Trophoblast cell (in vitro differentiated cells and primary cell): ENCODE data around the gene HOXA7.

ENCODE experiments used
- DNase-seq, 2 donors: peaks; one replicate each; pipeline ENCODE4 v3.0.0-alpha.2; 2016
- H2AFZ ChIP-seq: 2 replicates; pipeline ENCODE4 v1.6.1; 2013; ENCODE audit warnings: low read length, moderate library complexity, mild to moderate bottlenecking; ENCODE audit not compliant: insufficient read depth, poor library complexity
- H2AK5ac ChIP-seq: 2 replicates; pipeline ENCODE4 v1.6.1; 2013; ENCODE audit warnings: mild to moderate bottlenecking, low read length
- H2BK120ac ChIP-seq: 2 replicates; pipeline ENCODE4 v1.6.1; 2013; ENCODE audit warnings: low read length, mild to moderate bottlenecking, moderate library complexity; ENCODE audit not compliant: insufficient read depth, poor library complexity
- H2BK12ac ChIP-seq: 2 replicates; pipeline ENCODE4 v1.6.1; 2013; ENCODE audit warnings: mild to moderate bottlenecking, low read length, moderate library complexity
- H2BK5ac ChIP-seq: 2 replicates; pipeline ENCODE4 v1.6.1; 2013; ENCODE audit warnings: low read length, low read depth, moderate library complexity, mild to moderate bottlenecking; ENCODE audit not compliant: poor library complexity
- H3K14ac ChIP-seq: 2 replicates; pipeline ENCODE4 v1.6.1; 2013; ENCODE audit warnings: mild to moderate bottlenecking, low read length
- H3K18ac ChIP-seq: 2 replicates; pipeline ENCODE4 v1.6.1; 2013; ENCODE audit warnings: mild to moderate bottlenecking, low read length
- H3K23ac ChIP-seq: 2 replicates; pipeline ENCODE4 v1.6.1; 2013; ENCODE audit warnings: low read length
- H3K27ac ChIP-seq: 2 replicates; pipeline ENCODE4 v1.5.1; 2013; ENCODE audit warnings: low read depth, mild to moderate bottlenecking, inconsistent platforms, low read length, moderate library complexity
- H3K27me3 ChIP-seq: 2 replicates; pipeline ENCODE4 v1.6.1; 2013; ENCODE audit warnings: inconsistent platforms, mild to moderate bottlenecking, low read length, moderate library complexity; ENCODE audit not compliant: insufficient read depth
- H3K36me3 ChIP-seq, 2 experiments: 1 replicate in 1 of 2; 2 replicates in 1 of 2; pipeline ENCODE4 v1.6.1; 2013; ENCODE audit warnings: low read length in 2 of 2, mild to moderate bottlenecking in 2 of 2, moderate library complexity in 1 of 2; ENCODE audit not compliant: insufficient read depth in 2 of 2, control insufficient read depth in 1 of 2
- H3K4ac ChIP-seq: 2 replicates; pipeline ENCODE4 v1.6.1; 2013; ENCODE audit warnings: low read depth, mild to moderate bottlenecking, low read length, moderate library complexity
- H3K4me1 ChIP-seq, 2 experiments: 1 replicate in 1 of 2; 2 replicates in 1 of 2; pipeline ENCODE4 v1.6.1; 2013; ENCODE audit warnings: low read length in 2 of 2, mild to moderate bottlenecking in 2 of 2, moderate library complexity in 1 of 2; ENCODE audit not compliant: insufficient read depth in 2 of 2, control insufficient read depth in 1 of 2
- H3K4me2 ChIP-seq: 2 replicates; pipeline ENCODE4 v1.6.1; 2013; ENCODE audit warnings: inconsistent platforms, mild to moderate bottlenecking, low read length, moderate library complexity
- H3K4me3 ChIP-seq: 2 replicates; pipeline ENCODE4 v1.5.1; 2013; ENCODE audit warnings: mild to moderate bottlenecking, low read depth, low read length, inconsistent platforms
- H3K79me1 ChIP-seq: one replicate; pipeline ENCODE4 v1.6.1; 2013; ENCODE audit warnings: low read length
- H3K79me2 ChIP-seq: 2 replicates; pipeline ENCODE4 v1.6.1; 2013; ENCODE audit warnings: low read length, mild to moderate bottlenecking; ENCODE audit not compliant: control insufficient read depth, insufficient read depth, poor library complexity
- H3K9ac ChIP-seq: 2 replicates; pipeline ENCODE4 v1.6.1; 2013; ENCODE audit warnings: mild to moderate bottlenecking, low read length
- H3K9me3 ChIP-seq: 2 replicates; pipeline ENCODE4 v1.6.1; 2013; ENCODE audit warnings: low read depth, mild to moderate bottlenecking, control low read depth, inconsistent platforms, low read length; ENCODE audit not compliant: insufficient read depth
- H4K12ac ChIP-seq: 2 replicates; pipeline ENCODE4 v1.6.1; 2013; ENCODE audit warnings: low read depth, mild to moderate bottlenecking, low read length, moderate library complexity
- H4K8ac ChIP-seq: 2 replicates; pipeline ENCODE4 v1.6.1; 2013; ENCODE audit warnings: low read depth, mild to moderate bottlenecking, low read length, moderate library complexity
- H4K91ac ChIP-seq: one replicate; pipeline ENCODE4 v1.6.1; 2013; ENCODE audit warnings: low read depth, mild to moderate bottlenecking, low read length, moderate library complexity
- WGBS: extraction: QIAGEN DNeasy Blood & Tissue Kit; methylation state at CpG from one replicate; pipeline ENCODE4 v1.1.7; 2013; ENCODE audit warnings: missing lambda C conversion rate; ENCODE audit not compliant: insufficient read length, insufficient coverage; ENCODE audit errors: extremely low coverage; 5-methylcytosine and 5-hydroxymethylcytosine counted together

The HOXA7 gene

DNA sequence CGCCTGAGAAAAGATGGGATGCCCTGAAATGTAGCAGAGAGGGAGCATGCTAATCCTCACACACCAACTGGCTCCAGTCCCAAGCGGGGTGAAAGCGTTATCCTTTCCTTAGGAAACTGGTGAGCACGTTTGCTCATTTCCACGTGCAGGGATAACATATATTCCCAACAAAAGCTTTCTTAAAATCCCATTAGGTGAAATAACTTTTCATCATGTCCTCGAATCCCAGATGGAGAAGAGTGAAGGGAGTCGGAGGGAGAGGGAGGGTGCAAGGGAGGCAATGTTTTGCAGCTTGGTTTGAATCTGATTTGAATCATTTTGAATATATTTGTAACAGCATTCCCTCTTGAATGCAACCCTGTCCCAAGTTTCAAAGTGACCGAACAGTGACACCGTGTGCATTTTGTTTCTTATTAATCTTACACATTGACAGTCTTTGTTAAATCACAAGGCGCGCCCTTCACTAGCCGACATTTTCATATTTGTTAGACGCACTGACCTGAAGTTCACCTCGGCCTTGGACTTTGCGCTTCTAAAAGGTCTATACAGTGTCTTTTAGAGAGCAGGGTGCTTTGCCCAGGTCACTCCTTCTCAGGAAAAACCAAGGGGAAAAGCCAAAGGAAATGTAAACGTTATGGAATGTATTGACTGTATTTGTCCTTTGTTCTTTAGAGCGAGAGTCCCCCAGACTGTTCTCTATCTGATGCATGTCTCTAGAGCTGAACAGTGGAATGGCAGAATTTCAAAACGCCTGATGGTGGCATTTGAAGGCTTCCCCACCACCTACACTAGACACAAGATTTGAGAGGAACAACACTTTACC is 22.9 kb downstream of the HOXA7 start:
- peaks cover 71% of the 10 kb centered on the region for H3K27me3 ChIP-seq
- no peak overlapping the region for H3K9ac ChIP-seq
- H3K18ac ChIP-seq, result no peak overlapping the region
- H3K4me3 ChIP-seq, result no peak overlapping the region
- no peak overlapping the region for H4K8ac ChIP-seq
- H3K79me2 ChIP-seq, result no peaks in the 10 kb centered on the region
- no peak overlapping the region for H3K4me2 ChIP-seq
- no CpG with 5 or more reads among the region's 18 CpGs for WGBS
- no peak overlapping the region for H2BK120ac ChIP-seq
- H3K14ac ChIP-seq, result no peak overlapping the region
- no peak overlapping the region for H3K27ac ChIP-seq
- no peak overlapping the region for H2BK5ac ChIP-seq
- H3K4ac ChIP-seq, result no peak overlapping the region
- no peak overlapping the region for H2BK12ac ChIP-seq
- H2AFZ ChIP-seq, result no peak overlapping the region
- H3K9me3 ChIP-seq, result peaks cover 14% of the 10 kb centered on the region
- no peak overlapping the region for H3K23ac ChIP-seq
- DNase-seq, result no peak
- no peak overlapping the region for H4K91ac ChIP-seq
- H3K79me1 ChIP-seq, result no peaks in the 10 kb centered on the region
- H3K36me3 ChIP-seq, result no peaks in the 10 kb centered on the region
- H4K12ac ChIP-seq, result no peak overlapping the region
- no peak overlapping the region for H2AK5ac ChIP-seq
- peaks cover 8 to 10% of the 10 kb centered on the region in 2 experiments for H3K4me1 ChIP-seq

DNA sequence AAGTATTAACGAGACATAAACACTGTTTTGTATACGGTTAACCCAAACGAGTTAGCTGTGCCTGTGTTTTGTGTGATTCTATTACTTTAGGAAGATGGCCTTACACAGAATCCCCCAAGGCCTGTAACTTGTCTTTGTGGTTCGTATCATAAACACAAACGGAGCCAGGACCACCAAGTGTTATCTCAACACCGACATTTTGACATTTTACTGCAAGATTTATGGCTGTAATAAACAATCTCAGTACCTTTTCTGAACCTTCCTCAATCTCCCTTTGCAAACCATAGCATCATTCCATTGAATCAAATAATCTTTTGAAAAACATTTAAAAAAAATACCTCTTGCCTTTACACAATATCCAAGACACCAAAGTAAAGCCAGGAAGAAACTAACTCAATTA is 23.5 kb downstream of the HOXA7 start:
- Histone ChIP-seq H2BK120ac (no peak overlapping the region), H3K18ac (no peak overlapping the region), H3K9me3 (peaks cover 14% of the 10 kb centered on the region), H3K14ac (no peak overlapping the region), H3K79me1 (no peaks in the 10 kb centered on the region), H3K4me2 (no peak overlapping the region), H2BK12ac (no peak overlapping the region), H3K27me3 (peaks cover 72% of the 10 kb centered on the region), H4K8ac (no peak overlapping the region), H3K36me3 (no peaks in the 10 kb centered on the region), H3K23ac (no peak overlapping the region), H2AK5ac (no peak overlapping the region), H3K4me3 (no peak overlapping the region), H3K79me2 (no peaks in the 10 kb centered on the region), H2BK5ac (no peak overlapping the region), H4K12ac (no peak overlapping the region), H3K9ac (no peak overlapping the region), H2AFZ (no peak overlapping the region), H3K27ac (no peak overlapping the region), H3K4ac (no peak overlapping the region), H3K4me1 (peaks cover 8 to 10% of the 10 kb centered on the region in 2 experiments), H4K91ac (no peak overlapping the region)
- WGBS, result no CpG with 5 or more reads among the region's 6 CpGs
- DNase-seq, result no peak

DNA sequence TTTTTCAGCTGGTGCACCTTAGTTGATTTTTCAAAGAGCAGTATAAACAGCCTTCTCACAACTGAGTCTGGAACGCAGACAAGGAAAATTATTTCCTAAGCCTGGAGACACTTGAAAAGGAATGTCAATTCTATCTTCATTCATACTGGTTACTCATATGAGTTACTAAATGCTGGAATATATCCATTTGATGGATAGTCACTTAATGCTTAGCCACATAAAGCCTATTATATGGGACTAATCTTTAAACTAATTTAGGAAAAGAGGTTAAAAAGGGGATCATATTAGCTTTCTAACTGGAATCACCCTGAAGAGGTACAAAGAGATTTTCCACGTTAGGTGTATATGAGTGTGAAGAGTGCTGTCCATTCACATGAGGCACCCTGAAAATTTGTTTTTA is 24.3 kb downstream of the HOXA7 start:
- Histone ChIP-seq H3K79me1 (no peaks in the 10 kb centered on the region), H2AFZ (no peak overlapping the region), H3K9me3 (peaks cover 14% of the 10 kb centered on the region), H3K4ac (no peak overlapping the region), H3K4me1 (peaks cover 8 to 10% of the 10 kb centered on the region in 2 experiments), H2BK12ac (no peak overlapping the region), H3K14ac (no peak overlapping the region), H4K91ac (no peak overlapping the region), H3K18ac (no peak overlapping the region), H3K9ac (no peak overlapping the region), H4K8ac (no peak overlapping the region), H4K12ac (no peak overlapping the region), H2BK120ac (no peak overlapping the region), H3K4me3 (no peak overlapping the region), H3K79me2 (no peaks in the 10 kb centered on the region), H2BK5ac (no peak overlapping the region), H2AK5ac (no peak overlapping the region), H3K27ac (no peak overlapping the region), H3K27me3 (peaks cover 71% of the 10 kb centered on the region), H3K23ac (no peak overlapping the region), H3K4me2 (no peak overlapping the region), H3K36me3 (no peaks in the 10 kb centered on the region)
- no peak for DNase-seq
- no CpG with 5 or more reads among the region's 2 CpGs for WGBS

DNA sequence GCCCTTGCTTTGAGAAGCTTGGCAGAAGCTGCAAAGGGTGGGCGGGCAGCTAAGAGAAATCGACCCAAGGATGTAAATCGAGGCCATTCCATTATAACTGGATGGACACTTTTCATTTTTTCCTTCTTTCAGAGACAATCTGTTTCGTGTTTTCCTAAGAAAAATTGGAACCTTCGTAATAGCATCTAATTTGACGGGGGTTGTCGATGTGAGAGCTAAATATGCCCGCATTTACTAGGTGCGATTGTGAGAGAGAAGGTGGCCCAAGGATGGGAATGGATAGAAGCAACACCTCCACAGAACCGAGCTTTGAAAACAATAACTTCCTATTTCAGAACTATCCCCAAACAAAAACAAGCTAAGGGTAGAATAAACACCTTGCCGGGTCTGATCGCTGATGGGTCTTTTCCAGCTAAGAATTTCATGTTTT is 25.1 kb downstream of the HOXA7 start:
- Histone ChIP-seq H3K4me2 (peak overlapping the region; percentile 79), H2BK12ac (no peak overlapping the region), H2BK5ac (no peak overlapping the region), H3K4me3 (no peak overlapping the region), H4K12ac (no peak overlapping the region), H3K14ac (no peak overlapping the region), H3K27me3 (peaks cover 70% of the 10 kb centered on the region), H2AFZ (no peak overlapping the region), H3K36me3 (no peaks in the 10 kb centered on the region), H2BK120ac (no peak overlapping the region), H3K4ac (no peak overlapping the region), H3K79me2 (no peaks in the 10 kb centered on the region), H3K9ac (no peak overlapping the region), H4K8ac (peak overlapping the region; percentile 59), H4K91ac (no peak overlapping the region), H3K9me3 (peaks cover 14% of the 10 kb centered on the region), H2AK5ac (no peak overlapping the region), H3K23ac (no peak overlapping the region), H3K27ac (no peak overlapping the region), H3K18ac (no peak overlapping the region), H3K4me1 (peaks cover 8 to 10% of the 10 kb centered on the region in 2 experiments), H3K79me1 (no peaks in the 10 kb centered on the region)
- WGBS, result no CpG with 5 or more reads among the region's 12 CpGs
- DNase-seq, result no peak
